RPMI8226 (cell line): Measurements from ENCODE around the gene PTX4.

Source experiments
- DNase-seq: peaks from one replicate; pipeline ENCODE4 v3.0.0-alpha.2; 2015

Gene PTX4

GRCh38 chr16:1523581-1524245 is 35.0 kb upstream of the PTX4 start:
- no peak for DNase-seq

GRCh38 chr16:1520461-1520860 is 31.7 kb upstream of the PTX4 start:
- DNase-seq = no peak

- no peak for DNase-seq
These were observed 31.1 kb upstream of the PTX4 start for GRCh38 chr16:1519831-1520230.

GRCh38 chr16:1518626-1519135 is 29.9 kb upstream of the PTX4 start:
- DNase-seq = no peak

- DNase-seq = no peak
These were observed 25.8 kb upstream of the PTX4 start for GRCh38 chr16:1514507-1514906.

GRCh38 chr16:1512774-1513173 is 24.0 kb upstream of the PTX4 start:
- DNase-seq = no peak

- DNase-seq = no peak
These were observed 23.2 kb upstream of the PTX4 start for GRCh38 chr16:1511662-1512569.

- no peak for DNase-seq
These were observed 22.2 kb upstream of the PTX4 start for GRCh38 chr16:1510941-1511351.

- DNase-seq = no peak
These were observed 21.5 kb upstream of the PTX4 start for GRCh38 chr16:1510272-1510671.

GRCh38 chr16:1509307-1510221 is 20.8 kb upstream of the PTX4 start:
- no peak for DNase-seq

GRCh38 chr16:1508494-1509187 is 19.9 kb upstream of the PTX4 start:
- DNase-seq = no peak

- no peak for DNase-seq
These were observed 17.9 kb upstream of the PTX4 start for GRCh38 chr16:1506494-1507213.

- DNase-seq = no peak
These were observed 17.2 kb upstream of the PTX4 start for GRCh38 chr16:1505912-1506311.

GRCh38 chr16:1505073-1505844 is 16.5 kb upstream of the PTX4 start:
- DNase-seq = no peak

GRCh38 chr16:1503110-1503955 is 14.6 kb upstream of the PTX4 start:
- DNase-seq = no peak

- no peak for DNase-seq
These were observed 13.6 kb upstream of the PTX4 start for GRCh38 chr16:1502092-1503004.

GRCh38 chr16:1501630-1502029 is 12.9 kb upstream of the PTX4 start:
- DNase-seq = no peak

GRCh38 chr16:1500465-1501150 is 11.9 kb upstream of the PTX4 start:
- no peak for DNase-seq
